ENCODE data around the gene GRAMD1B.
"Not testable (repeated sequence)": the region's sequence is repeated elsewhere in the genome, so short reads cannot be mapped to it uniquely, and the experiment has no call there.

GRAMD1B gene

DNA sequence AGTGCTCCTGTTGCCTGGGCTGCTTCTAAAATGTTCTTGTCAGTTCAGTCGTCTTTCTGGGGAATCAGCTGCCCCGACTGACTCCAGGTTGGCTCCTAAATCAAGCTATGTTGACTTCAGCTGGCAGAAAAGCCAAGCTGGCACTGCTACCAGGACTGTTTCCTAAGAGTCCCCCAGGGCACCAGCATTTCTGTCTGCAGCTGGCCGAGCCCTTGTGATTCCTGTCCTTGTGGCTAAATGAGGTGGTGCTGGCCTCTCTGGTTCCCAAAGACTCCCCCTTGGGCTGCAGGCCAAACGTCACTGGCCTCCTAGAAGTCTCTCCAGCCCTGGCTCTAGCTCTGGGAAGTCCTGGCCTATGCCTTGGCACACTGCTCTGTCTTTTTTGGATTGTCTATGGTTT, 31.1 kb downstream of the GRAMD1B start:
- Mint-ChIP-seq H3K9me3 (no peaks in the 10 kb centered on the region), H3K36me3 (peaks cover 20% of the 10 kb centered on the region), H3K27ac (no peak overlapping the region), H3K27me3 (no peaks in the 10 kb centered on the region), H3K4me3 (no peak overlapping the region), H3K4me1 (peaks cover 37% of the 10 kb centered on the region)
- CTCF ChIA-PET: interaction anchor here (0.6 to 1.5 kb wide), 4 partner anchors 9 to 27 kb away, joined by 3 read pairs; no protein-coding TSS in a partner anchor
- no peak for DNase-seq

DNA sequence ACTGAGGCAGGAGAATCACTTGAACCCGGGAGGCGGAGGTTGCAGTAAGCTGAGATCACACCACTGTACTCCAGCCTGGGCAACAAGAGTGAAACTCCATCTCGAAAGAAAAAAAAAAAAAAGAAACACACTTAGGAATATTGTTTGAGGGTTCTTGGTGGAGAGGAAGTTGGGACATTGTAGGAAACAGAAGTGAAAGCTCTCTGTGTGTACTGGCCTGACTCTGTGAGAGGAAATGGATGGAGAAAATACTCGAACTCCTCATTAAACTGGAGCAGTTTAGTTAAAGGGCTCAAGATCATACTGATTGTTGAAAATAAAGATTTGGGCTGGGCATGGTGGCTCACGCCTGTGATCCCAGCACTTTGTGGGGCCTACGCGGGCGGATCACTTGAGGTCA, 35.6 kb downstream of the GRAMD1B start:
- H3K9me3 Mint-ChIP-seq, H3K27ac Mint-ChIP-seq, H3K4me3 Mint-ChIP-seq, DNase-seq, H3K27me3 Mint-ChIP-seq, H3K36me3 Mint-ChIP-seq: not testable (repeated sequence)
- CTCF ChIA-PET: interaction anchor here (1.3 kb wide), 1 partner anchor 58 kb away, joined by 4 read pairs; no protein-coding TSS in a partner anchor
- H3K4me1 Mint-ChIP-seq: peaks cover 24% of the 10 kb centered on the region

DNA sequence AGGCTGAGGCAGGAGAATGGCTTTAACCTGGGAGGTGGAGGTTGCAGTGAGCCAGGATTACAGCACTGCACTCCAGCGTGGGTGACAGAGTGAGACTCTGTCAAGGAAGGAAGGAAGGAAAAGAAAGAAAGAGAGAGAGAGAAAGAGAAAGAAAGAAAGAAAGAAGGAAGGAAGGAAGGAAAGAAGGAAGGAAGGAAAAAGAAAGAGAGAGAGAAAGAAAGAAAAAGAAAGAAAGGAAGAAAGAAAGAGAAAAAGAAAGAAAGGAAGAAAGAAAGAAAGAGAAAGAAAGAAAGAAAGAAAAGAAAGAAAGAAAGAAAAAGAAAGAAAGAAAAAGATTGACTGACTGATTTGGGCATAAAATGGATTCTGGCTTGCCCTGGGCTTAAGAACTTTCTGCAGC, 36.1 kb downstream of the GRAMD1B start:
- DNase-seq, H3K36me3 Mint-ChIP-seq, H3K4me3 Mint-ChIP-seq, H3K27me3 Mint-ChIP-seq, H3K9me3 Mint-ChIP-seq, H3K27ac Mint-ChIP-seq: not testable (repeated sequence)
- peaks cover 24% of the 10 kb centered on the region for H3K4me1 Mint-ChIP-seq
- CTCF ChIA-PET: interaction anchor here (1.2 to 1.9 kb wide), 3 partner anchors 9 to 205 kb away, joined by 4 to 5 read pairs (median 4); no protein-coding TSS in a partner anchor

DNA sequence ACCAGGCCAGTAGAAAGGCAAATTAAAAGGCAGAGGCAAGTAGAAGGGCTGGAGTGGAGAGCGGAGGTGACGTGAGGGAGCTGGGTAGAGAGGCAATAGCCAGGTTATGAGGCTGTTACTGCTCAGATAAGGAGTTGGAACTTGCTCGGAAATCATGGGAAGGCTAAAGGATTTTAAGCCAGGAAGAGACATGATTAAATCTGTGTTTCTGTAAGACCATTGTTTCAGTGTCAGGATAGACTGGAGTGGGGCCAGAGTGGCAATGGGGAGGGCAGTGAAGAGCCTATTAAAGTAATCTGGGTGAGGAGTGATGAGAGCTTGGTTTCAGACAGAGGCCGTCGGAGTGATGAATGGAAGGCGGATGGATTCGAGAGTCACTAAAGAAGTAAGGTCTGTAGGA, 39.0 kb downstream of the GRAMD1B start:
- Mint-ChIP-seq H3K27ac (no peak overlapping the region), H3K4me1 (peaks cover 24% of the 10 kb centered on the region), H3K27me3 (no peaks in the 10 kb centered on the region)

DNA sequence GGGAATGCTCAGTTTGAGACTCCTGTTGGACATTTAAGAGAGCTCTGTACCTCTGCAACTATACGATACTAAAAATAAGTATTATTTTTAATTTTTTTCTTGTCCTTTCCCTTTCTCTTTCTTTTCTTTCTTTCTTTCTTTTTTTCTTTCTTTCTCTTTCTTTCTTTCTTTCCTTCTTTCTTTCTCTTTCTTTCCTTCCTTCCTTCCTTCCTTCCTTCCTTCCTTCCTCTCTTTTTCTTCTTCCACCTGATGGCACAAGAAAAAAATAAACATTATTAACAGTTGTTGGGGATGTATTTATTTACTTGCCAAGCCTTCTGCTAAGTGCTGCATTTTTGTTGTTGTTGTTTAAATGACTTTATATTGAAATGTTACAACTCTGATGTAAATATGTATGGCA, 39.5 kb downstream of the GRAMD1B start:
- DNase-seq: no peak
- CTCF ChIA-PET: interaction anchor here (0.8 to 2.5 kb wide), 6 partner anchors 9 to 64 kb away, joined by 3 to 9 read pairs (median 4); no protein-coding TSS in a partner anchor
- no peaks in the 10 kb centered on the region for H3K27me3 Mint-ChIP-seq
- H3K9me3 Mint-ChIP-seq: no peaks in the 10 kb centered on the region
- peaks cover 5% of the 10 kb centered on the region for H3K36me3 Mint-ChIP-seq
- H3K4me3 Mint-ChIP-seq: no peak overlapping the region
- no peak overlapping the region for H3K27ac Mint-ChIP-seq
- H3K4me1 Mint-ChIP-seq: peaks cover 23% of the 10 kb centered on the region

More for the DNA sequence above, 39.0 kb downstream of the GRAMD1B start:
- Mint-ChIP-seq H3K4me3 (no peak overlapping the region), H3K9me3 (no peaks in the 10 kb centered on the region), H3K36me3 (peaks cover 5% of the 10 kb centered on the region)
- no peak for DNase-seq
- CTCF ChIA-PET: interaction anchor here (0.8 to 2.5 kb wide), 5 partner anchors 10 to 63 kb away, joined by 3 to 9 read pairs (median 4); no protein-coding TSS in a partner anchor

DNA sequence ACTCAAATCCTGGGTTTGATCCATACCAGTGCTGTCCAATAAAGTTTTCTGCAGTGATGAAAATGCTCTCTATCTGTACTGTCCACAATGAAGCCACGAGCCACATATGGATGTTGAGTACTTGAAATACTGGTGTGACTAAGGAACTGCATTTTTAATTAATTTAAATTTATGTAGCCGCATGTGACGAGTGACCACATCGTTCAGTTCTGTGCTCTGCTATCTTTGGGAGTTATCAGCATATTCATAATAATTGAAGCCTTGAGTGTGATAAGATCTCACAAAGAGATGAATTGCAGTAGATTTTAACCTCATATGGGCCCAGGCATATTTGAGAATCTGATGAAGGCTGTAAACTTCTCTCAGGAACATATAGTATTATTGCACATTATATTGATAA, 40.8 kb downstream of the GRAMD1B start:
- H3K9me3 Mint-ChIP-seq: no peaks in the 10 kb centered on the region
- no peak overlapping the region for H3K4me3 Mint-ChIP-seq
- no peak for DNase-seq
- H3K4me1 Mint-ChIP-seq: peaks cover 13% of the 10 kb centered on the region
- no peak overlapping the region for H3K27ac Mint-ChIP-seq
- H3K27me3 Mint-ChIP-seq: no peaks in the 10 kb centered on the region
- CTCF ChIA-PET: interaction anchor here (1.7 to 2.5 kb wide), 2 partner anchors 63 to 65 kb away, joined by 4 to 9 read pairs; no protein-coding TSS in a partner anchor
- peaks cover 2% of the 10 kb centered on the region for H3K36me3 Mint-ChIP-seq

DNA sequence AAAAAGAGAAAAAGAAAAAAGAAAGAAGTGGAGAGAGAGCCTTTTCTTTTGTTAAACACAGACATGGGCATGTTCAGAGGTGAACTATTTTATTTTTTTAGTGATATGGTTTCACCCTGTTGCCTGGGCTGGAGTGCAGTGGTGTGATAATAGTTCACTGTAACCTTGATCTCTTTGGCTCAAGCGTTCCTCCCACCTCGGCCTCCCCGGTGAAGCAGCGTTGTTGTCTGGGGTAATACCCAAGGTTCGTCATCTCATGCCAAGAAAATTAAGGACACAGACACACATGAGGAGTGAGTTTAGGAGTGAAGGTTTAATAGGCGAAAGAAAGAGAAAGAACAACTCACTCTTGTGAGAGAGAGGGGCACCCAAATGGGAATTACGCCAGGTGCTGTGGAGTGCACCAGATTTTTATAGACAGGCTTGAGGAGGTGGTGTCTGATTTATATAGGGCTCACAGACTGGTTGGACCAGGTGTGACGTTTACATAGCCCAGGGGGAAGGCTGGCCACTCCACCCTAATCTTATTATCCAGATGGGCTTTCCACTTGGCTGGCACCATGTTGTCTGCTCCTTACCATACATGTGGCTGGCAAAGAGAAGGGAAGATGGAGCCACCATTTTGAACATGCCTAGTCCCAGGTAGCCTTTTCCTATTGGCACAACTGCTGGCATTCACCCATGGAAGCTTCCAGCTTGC, 42.3 kb downstream of the GRAMD1B start:
- H3K27me3 Mint-ChIP-seq: no peaks in the 10 kb centered on the region
- no peak for DNase-seq
- peaks cover 5% of the 10 kb centered on the region for H3K4me1 Mint-ChIP-seq
- H3K4me3 Mint-ChIP-seq: no peak overlapping the region
- CTCF ChIA-PET: interaction anchor here (0.9 to 9.7 kb wide), 3 partner anchors 64 to 211 kb away, joined by 3 to 232 read pairs (median 5); no protein-coding TSS in a partner anchor
- no peak overlapping the region for H3K27ac Mint-ChIP-seq
- H3K36me3 Mint-ChIP-seq: no peaks in the 10 kb centered on the region
- H3K9me3 Mint-ChIP-seq: no peaks in the 10 kb centered on the region

DNA sequence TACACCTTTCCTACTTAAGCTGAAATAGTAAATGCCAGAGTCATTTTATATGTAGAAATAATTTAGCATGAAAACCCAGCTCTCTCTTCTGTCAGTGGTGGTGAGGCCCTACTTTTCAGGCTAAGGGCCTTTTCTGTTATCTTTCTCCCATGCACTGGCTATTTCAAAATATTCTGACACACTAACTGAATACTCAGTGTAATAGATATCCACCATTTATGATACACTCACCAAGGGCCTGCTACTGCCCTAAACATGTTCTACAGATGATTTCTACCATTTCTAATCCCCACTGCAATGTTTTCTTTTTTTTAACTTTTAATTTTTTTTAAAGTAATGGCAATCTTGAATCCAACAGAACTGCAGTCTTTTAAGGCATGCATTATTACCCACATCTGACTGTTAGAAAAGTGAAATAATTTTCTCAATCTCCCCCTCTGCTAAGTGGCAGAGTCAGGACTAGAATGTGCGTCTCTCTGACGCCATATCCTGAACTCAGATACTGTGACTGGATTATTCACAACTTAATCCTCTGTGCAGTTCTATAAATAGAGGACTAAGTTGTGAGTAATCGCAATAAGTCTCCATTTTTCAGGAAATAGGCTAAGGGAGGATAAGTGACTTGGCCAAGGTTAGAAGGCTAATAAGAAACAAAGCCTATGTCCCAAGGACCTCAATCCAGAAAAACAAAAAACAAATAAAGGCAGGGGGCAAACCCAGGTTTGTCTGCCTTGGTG, 44.0 kb downstream of the GRAMD1B start:
- no peak for DNase-seq
- H3K4me3 Mint-ChIP-seq: no peak overlapping the region
- no peaks in the 10 kb centered on the region for H3K27me3 Mint-ChIP-seq
- H3K9me3 Mint-ChIP-seq: no peaks in the 10 kb centered on the region
- no peaks in the 10 kb centered on the region for H3K36me3 Mint-ChIP-seq
- no peak overlapping the region for H3K27ac Mint-ChIP-seq
- H3K4me1 Mint-ChIP-seq: peaks cover 17% of the 10 kb centered on the region
- CTCF ChIA-PET: interaction anchor here (0.5 to 9.7 kb wide), 13 partner anchors 7 to 173 kb away, joined by 3 to 232 read pairs (median 3); no protein-coding TSS in a partner anchor

DNA sequence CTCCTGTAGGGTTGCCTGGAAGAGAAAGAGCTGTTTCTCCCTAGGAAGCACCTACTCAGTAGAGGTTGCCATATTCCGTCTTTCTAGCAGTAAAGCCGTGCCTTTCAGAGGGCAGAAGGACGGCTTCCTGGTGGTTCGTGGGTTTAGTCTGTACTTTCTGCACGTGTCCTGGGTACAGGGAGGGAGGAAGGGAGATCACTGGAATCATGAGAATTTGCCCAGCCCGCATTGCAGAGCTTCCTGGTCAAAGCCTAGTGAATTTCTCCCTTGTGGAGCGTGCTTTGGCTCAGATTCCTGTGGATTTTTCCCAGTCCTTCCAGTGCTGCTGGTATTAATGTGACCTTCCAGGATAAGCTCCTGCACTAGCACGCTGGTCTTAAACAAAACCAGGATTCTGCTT, 44.9 kb downstream of the GRAMD1B start:
- H3K36me3 Mint-ChIP-seq: no peaks in the 10 kb centered on the region
- H3K4me1 Mint-ChIP-seq: peaks cover 17% of the 10 kb centered on the region
- no peak overlapping the region for H3K27ac Mint-ChIP-seq
- no peaks in the 10 kb centered on the region for H3K27me3 Mint-ChIP-seq
- CTCF ChIA-PET: interaction anchor here (0.7 to 9.7 kb wide), 14 partner anchors 8 to 419 kb away, joined by 3 to 232 read pairs (median 4); no protein-coding TSS in a partner anchor
- no peak overlapping the region for H3K4me3 Mint-ChIP-seq
- no peaks in the 10 kb centered on the region for H3K9me3 Mint-ChIP-seq
- DNase-seq: no peak

DNA sequence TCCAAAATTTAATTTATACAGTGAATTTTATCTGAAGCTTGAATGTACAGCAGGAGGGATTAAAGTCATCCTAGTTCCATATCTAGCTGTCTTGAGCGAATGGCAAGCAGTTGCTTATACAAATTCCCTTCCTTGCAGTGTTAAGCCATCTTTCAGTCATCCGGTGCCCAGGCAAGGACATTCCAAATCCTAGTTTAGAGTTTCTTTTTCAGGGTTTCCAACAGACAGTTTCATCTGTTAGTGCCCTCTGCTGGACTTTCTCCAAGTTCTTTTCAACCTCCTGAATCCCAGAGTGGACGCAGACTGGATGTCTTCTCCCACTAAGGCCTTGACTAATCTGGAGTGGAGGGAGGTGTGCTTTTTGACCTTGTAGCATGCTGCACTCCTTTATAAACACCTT, 45.4 kb downstream of the GRAMD1B start:
- H3K4me3 Mint-ChIP-seq: no peak overlapping the region
- CTCF ChIA-PET: interaction anchor here (0.7 to 9.7 kb wide), 14 partner anchors 9 to 419 kb away, joined by 3 to 232 read pairs (median 4); no protein-coding TSS in a partner anchor
- no peaks in the 10 kb centered on the region for H3K27me3 Mint-ChIP-seq
- no peak for DNase-seq
- H3K36me3 Mint-ChIP-seq: no peaks in the 10 kb centered on the region
- H3K27ac Mint-ChIP-seq: no peak overlapping the region
- H3K9me3 Mint-ChIP-seq: no peaks in the 10 kb centered on the region
- H3K4me1 Mint-ChIP-seq: peaks cover 21% of the 10 kb centered on the region

DNA sequence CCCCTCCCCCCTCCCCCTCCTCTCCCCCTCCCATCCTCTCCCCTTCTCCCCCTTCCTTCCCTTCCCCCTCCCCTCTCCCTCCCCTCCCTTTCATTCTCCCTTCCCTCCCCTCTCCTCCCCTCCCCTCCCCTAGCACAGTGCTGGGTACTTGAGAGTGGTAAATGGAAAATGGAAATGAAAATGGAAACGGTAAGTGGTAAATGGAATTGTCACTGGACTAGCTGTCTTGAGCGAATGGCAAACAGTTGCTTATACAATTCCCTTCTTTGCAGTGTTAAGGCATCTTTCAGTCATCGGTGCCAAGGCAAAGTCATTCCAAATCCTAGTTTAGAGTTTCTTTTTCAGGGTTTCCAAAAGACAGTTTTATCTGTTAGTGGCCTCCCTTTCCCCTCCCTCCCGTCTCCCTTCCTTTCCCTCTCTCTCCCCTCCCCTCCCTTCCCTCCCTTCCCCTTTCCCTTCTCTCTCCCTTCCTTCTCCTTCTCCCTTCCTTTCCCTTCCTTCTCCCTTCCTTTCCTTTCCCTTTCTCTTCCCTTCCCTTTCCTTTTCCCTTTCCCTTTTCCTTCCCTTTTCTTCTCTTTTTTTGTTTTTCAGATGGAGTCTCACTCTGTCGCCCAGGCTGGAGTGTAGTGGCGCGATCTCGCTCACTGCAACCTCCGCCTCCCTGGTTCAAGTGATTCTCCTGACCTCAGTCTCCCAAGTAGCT, 47.3 kb downstream of the GRAMD1B start:
- Mint-ChIP-seq H3K9me3 (no peaks in the 10 kb centered on the region), H3K27me3 (no peaks in the 10 kb centered on the region), H3K4me1 (peaks cover 32% of the 10 kb centered on the region), H3K4me3 (no peak overlapping the region), H3K36me3 (peaks cover 5% of the 10 kb centered on the region), H3K27ac (no peak overlapping the region)
- no peak for DNase-seq
- CTCF ChIA-PET: interaction anchor here (1.2 to 9.7 kb wide), 9 partner anchors 13 to 176 kb away, joined by 3 to 232 read pairs (median 5); no protein-coding TSS in a partner anchor

DNA sequence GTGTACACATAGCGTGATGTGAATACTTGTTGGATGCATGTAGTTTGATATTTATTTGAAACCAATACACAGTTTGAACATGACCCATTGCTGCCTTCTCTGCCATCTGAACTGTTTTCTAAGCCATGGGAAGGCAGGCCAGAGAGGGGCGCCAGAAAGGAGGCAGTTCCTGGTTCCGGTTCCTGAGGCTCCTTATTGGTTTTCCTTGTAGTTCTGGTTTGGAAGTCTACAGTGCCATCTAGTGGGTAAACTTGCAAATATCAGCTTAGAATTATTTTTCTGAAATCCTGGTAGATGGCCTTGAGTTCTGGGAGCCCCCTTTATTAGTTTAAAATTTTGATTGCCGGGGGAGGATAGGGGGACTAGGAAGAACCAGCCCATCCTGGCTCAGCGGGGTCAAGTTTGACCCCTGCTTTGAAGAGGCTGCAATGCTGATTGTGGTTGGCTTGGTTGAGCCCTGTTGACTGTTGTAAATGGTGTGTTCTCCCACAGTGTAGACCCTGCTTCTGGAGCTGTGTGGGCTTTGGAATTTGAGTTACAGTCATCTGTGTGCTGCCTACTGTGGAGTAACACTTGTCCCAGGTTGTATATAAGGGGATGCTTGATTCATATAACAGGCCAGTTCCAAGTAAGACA, 48.4 kb downstream of the GRAMD1B start:
- H3K36me3 Mint-ChIP-seq: peaks cover 9% of the 10 kb centered on the region
- peaks cover 32% of the 10 kb centered on the region for H3K4me1 Mint-ChIP-seq
- peak; percentile 53 for DNase-seq
- H3K27me3 Mint-ChIP-seq: no peaks in the 10 kb centered on the region
- H3K27ac Mint-ChIP-seq: no peak overlapping the region
- CTCF ChIA-PET: interaction anchor here (0.8 to 9.7 kb wide), 32 partner anchors 9 to 376 kb away, joined by 3 to 232 read pairs (median 4); no protein-coding TSS in a partner anchor
- no peak overlapping the region for H3K4me3 Mint-ChIP-seq
- no peaks in the 10 kb centered on the region for H3K9me3 Mint-ChIP-seq

DNA sequence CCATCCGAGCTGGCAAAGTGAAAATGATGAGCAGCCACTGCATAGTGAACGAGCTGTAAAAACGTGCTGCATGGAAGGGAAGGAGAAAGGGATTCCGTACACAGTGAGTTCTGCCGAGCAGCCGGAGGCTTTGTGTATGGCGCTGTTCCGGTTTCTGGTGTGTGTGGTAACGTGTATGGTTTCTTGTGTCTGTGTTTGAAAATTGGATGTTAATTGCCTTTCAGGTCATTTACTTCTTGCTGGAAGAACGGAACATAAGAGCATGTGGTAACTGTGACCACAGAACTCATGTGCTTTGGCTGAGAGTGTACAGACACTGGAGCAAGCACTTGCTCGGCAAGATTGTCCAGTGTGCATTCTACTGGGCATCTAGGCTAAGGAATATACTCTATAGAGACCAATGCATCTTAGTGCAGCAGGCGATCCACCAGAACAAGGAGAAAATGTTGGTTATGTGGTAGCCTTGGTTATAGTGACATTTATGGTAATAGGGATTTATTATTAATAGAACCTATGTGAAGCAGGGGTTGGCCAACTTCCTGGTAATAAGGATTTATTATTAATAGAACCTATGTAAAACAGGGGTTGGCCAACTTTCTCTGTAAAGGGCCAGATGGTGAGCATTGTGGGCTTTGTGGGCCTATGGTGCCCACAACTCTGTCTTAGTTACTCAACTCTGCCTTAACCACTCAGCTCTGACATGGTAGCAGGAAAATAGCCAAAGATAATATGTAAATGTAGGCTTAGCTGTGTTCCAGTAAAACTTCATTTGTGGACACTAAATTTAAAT, 49.2 kb downstream of the GRAMD1B start:
- no peaks in the 10 kb centered on the region for H3K9me3 Mint-ChIP-seq
- H3K4me3 Mint-ChIP-seq: no peak overlapping the region
- H3K27ac Mint-ChIP-seq: no peak overlapping the region
- H3K27me3 Mint-ChIP-seq: no peaks in the 10 kb centered on the region
- peaks cover 9% of the 10 kb centered on the region for H3K36me3 Mint-ChIP-seq
- CTCF ChIA-PET: interaction anchor here (0.7 to 9.7 kb wide), 33 partner anchors 8 to 376 kb away, joined by 3 to 232 read pairs (median 4); no protein-coding TSS in a partner anchor
- H3K4me1 Mint-ChIP-seq: peaks cover 38% of the 10 kb centered on the region
- no peak for DNase-seq

Data from activated naive CD4-positive, alpha-beta T cell treated with anti-CD3 and anti-CD28 coated beads, Interleukin-2, amount 10 ng/mL, durations not matched to agents 7 days and 5 days (primary cell).